K562 (cell line): ENCODE data around the gene GSTO2. TPM values are rescaled to one million over a fixed set of nuclear protein-coding genes. Genes with fewer than 3 reads are reported as not detected.

Source experiments
- ATF7 ChIP-seq: fragments of 450-650 bp; IDR thresholded peaks from 2 replicates; pipeline ENCODE4 v1.7.1; 2014; ENCODE audit warnings: mild to moderate bottlenecking, moderate library complexity
- BCOR ChIP-seq: fragments of 450-650 bp; IDR thresholded peaks from 2 replicates; pipeline ENCODE4 v1.6.1; 2016
- CCNT2 ChIP-seq: IDR thresholded peaks from 2 replicates; pipeline ENCODE4 v1.6.1; 2011; ENCODE audit warnings: borderline replicate concordance, low read depth, mild to moderate bottlenecking, moderate library complexity, mixed read lengths, low read length; ENCODE audit not compliant: insufficient read length; ENCODE audit errors: extremely low read depth
- CHD1 ChIP-seq: fragments of 200-600 bp; sonication (generic); IDR thresholded peaks from one replicate; pipeline ENCODE4 v1.6.1; 2012; ENCODE audit warnings: mild to moderate bottlenecking, moderate library complexity, low read length, inconsistent platforms
- E4F1 ChIP-seq: fragments of 250-450 bp; sonication (Bioruptor Pico); IDR thresholded peaks from 2 replicates; pipeline ENCODE4 v1.5.0; 2021; ENCODE audit warnings: mild to moderate bottlenecking, borderline replicate concordance
- FOXM1 ChIP-seq, 2 experiments: fragments of 450-650 bp in 1 of 2; sonication (generic) in 1 of 2; formaldehyde crosslinking in 1 of 2; IDR thresholded peaks; 2 replicates each; pipeline versions ENCODE4 v1.6.1 to v1.9.0; 2017 to 2022; ENCODE audit warnings: low read depth in 2 of 2, mild to moderate bottlenecking in 2 of 2, missing genetic modification reagents in 1 of 2, moderate library complexity in 1 of 2
- HDAC1 ChIP-seq, 2 experiments: fragments of 450-650 bp; IDR thresholded peaks; 2 replicates each; pipeline ENCODE4 v1.6.1; 2016 to 2017; ENCODE audit warnings: inconsistent platforms in 1 of 2, mild to moderate bottlenecking in 1 of 2, moderate library complexity in 1 of 2
- HDAC3 ChIP-seq: fragments of 450-650 bp; IDR thresholded peaks from 2 replicates; pipeline ENCODE4 v1.6.1; 2018; ENCODE audit warnings: borderline replicate concordance, mild to moderate bottlenecking, moderate library complexity; ENCODE audit not compliant: partially characterized antibody
- ILF3 ChIP-seq: fragments of 450-650 bp; IDR thresholded peaks from 2 replicates; pipeline ENCODE4 v1.6.1; 2018; ENCODE audit warnings: antibody characterized with exemption, mild to moderate bottlenecking, moderate library complexity, borderline replicate concordance
- MTA1 ChIP-seq: fragments of 450-650 bp; IDR thresholded peaks from 2 replicates; pipeline ENCODE4 v1.6.1; 2017; ENCODE audit warnings: borderline replicate concordance
- NFIC ChIP-seq: fragments of 450-650 bp; IDR thresholded peaks from 2 replicates; pipeline ENCODE4 v1.6.1; 2017; ENCODE audit warnings: mild to moderate bottlenecking, inconsistent platforms
- OTX1 ChIP-seq: fragments of 450-650 bp; formaldehyde crosslinking; IDR thresholded peaks from 2 replicates; pipeline ENCODE4 v1.4.0; 2022; ENCODE audit warnings: mild to moderate bottlenecking
- POLR2H ChIP-seq: IDR thresholded peaks from 2 replicates; pipeline ENCODE4 v1.6.1; 2016; ENCODE audit warnings: missing genetic modification characterization, low read depth, mild to moderate bottlenecking, control low read depth, missing compliant biosample characterization, moderate library complexity
- RBBP5 ChIP-seq: fragments of 200-600 bp; sonication (generic); IDR thresholded peaks from 2 replicates; pipeline ENCODE4 v1.6.1; 2012; ENCODE audit warnings: borderline replicate concordance, mild to moderate bottlenecking, low read length, control low read depth, inconsistent platforms; ENCODE audit not compliant: insufficient read depth, poor library complexity, severe bottlenecking
- SRF ChIP-seq, 2 experiments: fragments of 250-450, 450-650 bp in 1 of 2; sonication (Bioruptor Pico) in 1 of 2; sonication (generic) in 1 of 2; formaldehyde crosslinking; IDR thresholded peaks; 2 replicates each; pipeline versions ENCODE4 v1.5.0 to v1.5.1; 2020 to 2022; ENCODE audit warnings: mild to moderate bottlenecking in 1 of 2, missing genetic modification reagents in 1 of 2
- SUPT5H ChIP-seq: fragments of 450-650 bp; IDR thresholded peaks from 2 replicates; pipeline ENCODE4 v1.6.1; 2016
- TAF9B ChIP-seq: fragments of 450-650 bp; IDR thresholded peaks from 2 replicates; pipeline ENCODE4 v1.6.1; 2018; ENCODE audit warnings: mild to moderate bottlenecking; ENCODE audit not compliant: partially characterized antibody
- TEAD2 ChIP-seq: fragments of 450-650 bp; IDR thresholded peaks from 2 replicates; pipeline ENCODE4 v1.6.1; 2016; ENCODE audit warnings: missing genetic modification characterization, control low read depth, missing compliant biosample characterization
- ZBTB2 ChIP-seq: fragments of 450-650 bp; IDR thresholded peaks from 2 replicates; pipeline ENCODE4 v1.6.1; 2016; ENCODE audit warnings: antibody characterized with exemption
- ZNF696 ChIP-seq: fragments of 250-450 bp; sonication (Bioruptor Pico); conservative IDR thresholded peaks from 2 replicates; pipeline ENCODE4 v1.4.0; 2020; ENCODE audit warnings: mild to moderate bottlenecking, moderate library complexity
- polyA plus RNA-seq, 8 experiments: library from polyadenylated mRNA; depleted of rRNA in 4 of 8; stranded (reverse) in 5 of 8; unstranded in 3 of 8; fragments of >200 nt; fragmentation: Nextera tagmentation in 2 of 8; fragmentation: Illumina TruSeq in 1 of 8; extraction: Ambion mirVana in 2 of 8; extraction: Trizol in 1 of 8; gene quantifications; 2 replicates each; pipeline versions ENCODE4 v1.2.1 to v1.2.3, GENCODE V29; 2011 to 2014; ENCODE audit warnings: inconsistent platforms in 1 of 8, missing spikeins in 1 of 8
- total RNA-seq, 7 experiments: library from RNA; depleted of rRNA in 6 of 7; stranded (reverse); fragments of >200 nt in 6 of 7; fragmentation: Illumina TruSeq in 2 of 7; extraction: Trizol in 2 of 7; gene quantifications; 2 replicates each; pipeline versions ENCODE4 v1.2.1 to v1.2.3, GENCODE V29; 2011 to 2021; ENCODE audit warnings: low replicate concordance in 1 of 7

Gene GSTO2
- total and polyA plus RNA-seq, 9 of the 15 experiments (the other 6 are each of a cell fraction or from before 2014, with no cell fraction given) = 0.18 to 1.8 (median 0.90) TPM

GRCh38 chr10:104337985-104338735 lies 69.2 kb downstream of the GSTO2 start, which contains the start of gene ITPRIP (continued):
- TF ChIP-seq ATF7 = no peak
- TF ChIP-seq BCOR = peak; percentile 79
- no peak for TF ChIP-seq E4F1 (CRISPR knock-in tag)
- no peak for TF ChIP-seq TEAD2 (tag)
- peak; percentile 96 for TF ChIP-seq FOXM1 (IDR thresholded peaks at IDR 0.05; ENCODE audit: low read depth)
- no peak for TF ChIP-seq FOXM1 (CRISPR knock-in tag; IDR thresholded peaks at IDR 0.05; ENCODE audit: low read depth)
- TF ChIP-seq MTA1 = peak; percentile 29; the same call in 1 of the 2 replicates
- peak; percentile 55 for TF ChIP-seq POLR2H (tag)
- TF ChIP-seq ZBTB2 = 0 out of 2 replicates have a peak, but pooled peaks have one; percentile 51
- TF ChIP-seq ZNF696 (CRISPR knock-in tag) = no peak
- 0 out of 4 replicates have a peak, but pooled peaks of 1 of the 2 experiments have one; percentile 36 for TF ChIP-seq HDAC1 (IDR thresholded peaks at IDR 0.05)
- no peak for TF ChIP-seq OTX1 (CRISPR knock-in tag)
- peak; percentile 66 for TF ChIP-seq RBBP5
- TF ChIP-seq TAF9B = peak; percentile 61
- TF ChIP-seq NFIC = 0 out of 2 replicates have a peak, but pooled peaks have one; percentile 25
- TF ChIP-seq HDAC3 = peak; percentile 49
- peak; percentile 52 for TF ChIP-seq CCNT2
- TF ChIP-seq ILF3 = no peak
- peak; percentile 94 for TF ChIP-seq CHD1
- peak; percentile 63 for TF ChIP-seq SUPT5H
- TF ChIP-seq SRF (CRISPR knock-in tag; IDR thresholded peaks at IDR 0.05) = peak in 1 of 2 experiments; percentile 37; a peak in 1 of 4 replicates
